ENCODE results near the gene SNAI1.
"Not testable (repeated sequence)": the region's sequence is repeated elsewhere in the genome, so short reads cannot be mapped to it uniquely, and the experiment has no call there.

The SNAI1 gene

GRCh38 chr20:49982346-49983122 is at the start of gene SNAI1:
TSS of gene SNAI1 (plus strand) at chr20:49982980. CDS start at chr20:49983060, 80 bp downstream.
- DNase-seq (ENCODE audit: low read depth in 1 of 2, low spot score in 1 of 2): peak; percentile 67 to 72

DNA sequence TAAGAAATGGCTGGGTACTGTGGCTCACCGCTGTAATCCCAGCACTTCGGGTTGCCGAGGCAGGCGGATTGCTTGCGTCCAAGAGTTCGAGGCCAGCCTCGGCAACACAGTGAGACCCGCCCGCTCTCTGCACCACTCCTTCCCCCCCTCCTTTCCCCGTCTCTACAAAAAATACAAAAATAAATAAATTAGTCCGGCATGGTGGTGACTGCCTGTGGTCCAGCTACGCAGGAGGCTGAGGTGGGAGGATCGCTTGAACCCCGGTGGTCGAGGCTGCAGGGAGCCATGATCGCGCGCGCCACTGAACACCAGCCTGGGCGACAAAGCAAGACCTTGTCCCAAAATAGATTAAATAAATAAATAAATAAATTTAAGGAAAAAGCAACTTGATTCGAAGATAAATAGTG is 47.0 kb upstream of the SNAI1 start:
- DNase-seq (ENCODE audit: low read depth in 1 of 2, low spot score in 1 of 2): no peak

GRCh38 chr20:49936153-49937026 is 46.4 kb upstream of the SNAI1 start, which contains the start of gene RNF114:
TSS of gene RNF114 (plus strand) at chr20:49936397. CDS start at chr20:49936413, 16 bp downstream.
- DNase-seq (ENCODE audit: low read depth in 1 of 2, low spot score in 1 of 2): peak; percentile 82 to 92

- DNase-seq (ENCODE audit: low read depth in 1 of 2, low spot score in 1 of 2): no peak
Observed at GRCh38 chr20:49937027-49937929, 45.5 kb upstream of the SNAI1 start.

DNA sequence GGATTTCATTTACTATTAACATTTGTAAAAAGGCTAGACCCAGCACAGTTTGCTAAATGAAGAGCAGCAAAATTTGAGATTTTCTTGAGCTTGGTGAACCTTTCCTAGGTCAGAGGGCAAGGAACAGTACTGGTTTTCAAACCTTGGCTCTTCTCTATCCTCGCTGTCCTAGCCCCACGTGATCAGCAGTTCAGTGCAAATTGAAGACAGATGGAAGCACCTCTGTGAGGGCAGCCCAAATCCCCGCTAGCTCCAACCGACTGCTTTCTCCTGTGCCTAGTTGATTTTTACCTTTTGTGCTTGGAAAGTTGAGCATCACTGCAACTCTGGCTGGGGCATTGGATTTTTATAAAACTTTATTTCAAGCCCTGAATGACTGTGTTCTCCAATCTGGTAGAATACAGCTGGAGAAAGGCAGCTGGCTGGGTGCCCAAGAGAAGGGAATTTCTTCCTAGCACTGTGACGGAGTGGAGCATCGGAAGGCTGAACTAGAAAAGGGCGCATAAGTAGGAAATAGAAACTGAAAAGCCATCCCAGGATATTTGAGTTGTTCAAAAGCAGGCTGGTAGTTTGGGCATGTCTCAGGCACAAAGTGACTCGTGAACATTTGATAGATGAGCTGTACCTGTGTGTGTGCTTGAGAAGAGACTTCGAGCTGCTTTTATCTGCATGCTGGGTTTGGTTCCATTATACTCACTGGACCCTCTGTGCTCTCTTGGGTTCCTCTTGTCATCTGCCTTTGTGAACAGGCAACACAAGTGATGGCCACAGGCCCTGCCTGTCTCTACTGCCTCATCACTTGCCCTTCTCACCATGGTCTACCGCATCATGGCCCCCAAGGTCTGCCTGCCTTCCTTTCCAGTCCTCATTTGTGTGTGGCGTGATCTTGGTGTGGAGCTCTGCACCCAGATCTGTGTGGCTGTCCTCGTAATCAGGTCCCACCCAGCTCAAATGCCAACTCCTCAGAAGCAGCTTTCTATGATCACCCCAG is 44.3 kb upstream of the SNAI1 start:
- DNase-seq (ENCODE audit: low read depth in 1 of 2, low spot score in 1 of 2): no peak

DNA sequence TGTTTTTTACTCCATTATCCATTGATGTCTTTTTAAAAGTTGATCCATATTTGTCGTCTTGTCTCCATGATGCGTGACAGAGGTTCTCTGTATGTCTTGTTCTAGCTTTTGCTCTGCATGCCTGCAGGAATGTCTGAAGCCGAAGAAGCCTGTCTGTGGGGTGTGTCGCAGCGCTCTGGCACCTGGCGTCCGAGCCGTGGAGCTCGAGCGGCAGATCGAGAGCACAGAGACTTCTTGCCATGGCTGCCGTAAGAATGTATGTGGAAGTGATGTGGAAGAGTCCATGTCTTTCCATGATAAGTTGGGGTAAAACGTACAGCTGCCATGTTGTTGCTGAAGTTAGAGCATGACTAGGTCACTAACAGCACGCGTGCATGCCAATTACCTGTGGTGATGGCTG is 41.3 kb upstream of the SNAI1 start:
- DNase-seq (ENCODE audit: low read depth in 1 of 2, low spot score in 1 of 2): no peak

GRCh38 chr20:49942303-49942702 is 40.5 kb upstream of the SNAI1 start:
- no peak for DNase-seq (ENCODE audit: low read depth in 1 of 2, low spot score in 1 of 2)

GRCh38 chr20:49942942-49943341 is 39.8 kb upstream of the SNAI1 start:
- no peak for DNase-seq (ENCODE audit: low read depth in 1 of 2, low spot score in 1 of 2)

GRCh38 chr20:49945306-49945700 is 37.5 kb upstream of the SNAI1 start:
- no peak for DNase-seq (ENCODE audit: low read depth in 1 of 2, low spot score in 1 of 2)

DNA sequence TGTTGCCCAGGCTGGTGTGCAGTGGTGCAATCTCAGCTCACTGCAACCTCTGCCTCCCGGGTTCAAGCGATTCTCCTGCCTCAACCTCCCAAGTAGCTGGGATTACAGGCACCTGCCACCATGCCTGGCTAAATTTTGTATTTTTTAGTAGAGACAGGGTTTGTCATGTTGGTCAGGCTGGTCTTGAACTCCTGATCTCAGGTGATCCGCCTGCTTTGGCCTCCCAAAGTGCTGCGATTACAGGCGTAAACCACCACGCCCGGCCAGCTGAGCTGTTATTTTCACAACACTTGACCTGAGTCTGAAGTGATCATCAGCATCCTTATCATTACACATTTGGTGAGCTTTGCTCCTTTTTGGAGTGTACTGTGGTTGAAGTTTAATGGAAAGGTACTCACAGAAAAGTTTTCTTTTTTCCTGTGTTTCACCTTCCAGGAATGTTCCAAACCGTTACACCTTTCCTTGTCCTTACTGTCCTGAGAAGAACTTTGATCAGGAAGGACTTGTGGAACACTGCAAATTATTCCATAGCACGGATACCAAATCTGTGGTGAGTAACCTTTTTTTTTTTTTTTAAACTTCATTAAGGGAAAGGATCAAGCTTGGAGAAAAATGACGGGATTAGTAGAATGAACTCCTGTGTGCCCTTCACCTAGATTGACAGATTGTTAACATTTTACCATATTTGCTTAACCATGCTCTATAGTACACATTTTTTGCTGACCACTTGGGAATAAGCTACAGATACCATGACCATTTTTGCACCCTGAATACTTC is 36.9 kb upstream of the SNAI1 start:
- no peak for DNase-seq (ENCODE audit: low read depth in 1 of 2, low spot score in 1 of 2)

GRCh38 chr20:49948178-49948577 is 34.6 kb upstream of the SNAI1 start:
- no peak for DNase-seq (ENCODE audit: low read depth in 1 of 2, low spot score in 1 of 2)

GRCh38 chr20:49948809-49949507 is 33.8 kb upstream of the SNAI1 start:
- no peak for DNase-seq (ENCODE audit: low read depth in 1 of 2, low spot score in 1 of 2)

DNA sequence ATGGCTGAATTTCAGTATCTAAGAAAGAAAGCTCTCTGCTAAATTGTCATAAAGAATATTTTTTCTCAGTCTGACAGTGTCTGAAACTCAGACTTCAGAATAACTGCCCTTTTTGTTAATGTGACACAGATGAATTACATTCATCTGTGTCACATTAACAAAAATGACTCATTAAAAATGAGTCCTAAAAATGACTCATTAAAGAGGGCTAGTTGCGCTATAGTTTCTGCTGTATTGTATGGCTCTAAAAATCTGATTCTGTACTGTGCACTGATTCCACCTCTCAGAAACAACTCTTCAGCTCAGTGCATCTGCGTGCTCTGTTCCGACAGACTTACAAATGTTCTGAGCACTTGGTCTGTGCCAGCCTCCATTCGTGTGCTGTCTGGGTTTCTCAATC is 31.6 kb upstream of the SNAI1 start:
- no peak for DNase-seq (ENCODE audit: low read depth in 1 of 2, low spot score in 1 of 2)

DNA sequence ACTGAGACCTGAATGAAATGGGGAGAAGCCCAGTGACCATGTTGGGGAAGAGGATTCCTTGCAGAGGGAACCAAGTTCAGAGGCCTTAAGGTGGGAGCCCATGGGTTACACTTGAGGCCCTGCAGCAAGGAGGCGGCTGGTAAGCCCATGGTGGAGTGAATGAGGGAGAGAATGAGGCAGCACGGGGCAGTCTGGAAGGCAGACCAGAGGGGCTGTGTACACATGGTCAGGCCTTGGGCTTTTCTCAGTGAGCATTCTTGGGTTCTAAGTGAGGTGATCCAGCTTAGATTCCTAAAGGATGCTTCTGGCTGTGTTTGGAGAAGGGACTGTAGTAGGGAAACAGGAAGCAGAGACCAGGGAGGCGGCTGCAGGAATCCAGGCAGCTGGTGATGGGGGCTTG is 27.6 kb upstream of the SNAI1 start:
- DNase-seq (ENCODE audit: low read depth in 1 of 2, low spot score in 1 of 2): no peak

DNA sequence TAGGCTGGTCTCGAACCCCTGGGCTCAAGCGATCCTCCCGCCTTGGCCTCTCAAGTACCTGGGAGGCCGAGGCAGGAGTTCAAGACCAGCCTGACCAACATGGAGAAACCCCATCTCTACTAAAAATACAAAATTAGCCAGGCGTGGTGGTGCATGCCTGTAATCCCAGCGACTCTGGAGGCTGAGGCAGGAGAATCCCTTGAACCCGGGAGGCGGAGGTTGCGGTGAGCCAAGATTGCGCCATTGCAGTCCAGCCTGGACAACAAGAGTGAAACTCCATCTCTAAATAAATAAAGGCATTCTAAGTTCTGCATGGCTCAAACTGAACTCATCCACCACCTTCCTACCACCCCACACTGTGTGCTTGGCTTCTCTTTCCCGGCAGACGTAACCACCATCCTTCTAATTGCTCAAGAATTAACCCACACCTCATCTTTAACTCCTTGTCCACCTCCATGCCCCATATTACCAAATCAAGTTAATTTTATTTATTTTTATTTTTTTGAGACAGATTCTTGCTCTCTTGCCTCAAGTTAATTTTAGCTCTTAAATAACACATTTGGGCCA is 26.9 kb upstream of the SNAI1 start:
- DNase-seq (ENCODE audit: low read depth in 1 of 2, low spot score in 1 of 2): not testable (repeated sequence)

DNA sequence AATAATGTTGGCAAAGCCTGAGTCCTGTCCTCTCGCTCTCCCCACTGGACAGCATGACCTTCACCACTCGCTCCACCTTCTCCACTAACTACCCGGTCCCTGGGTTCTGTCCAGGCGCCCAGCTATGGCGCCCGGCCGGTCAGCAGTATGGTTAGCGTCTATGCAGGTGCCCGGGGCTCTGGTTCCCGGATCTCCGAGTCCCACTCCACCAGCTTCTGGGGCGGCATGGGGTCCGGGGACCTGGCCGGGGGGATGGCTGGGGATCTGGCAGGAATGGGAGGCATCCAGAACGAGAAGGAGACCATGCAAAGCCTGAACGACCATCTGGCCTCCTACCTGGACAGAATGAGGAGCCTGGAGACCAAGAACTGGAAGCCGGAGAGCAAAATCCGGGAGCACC is 26.1 kb upstream of the SNAI1 start:
- DNase-seq (ENCODE audit: low read depth in 1 of 2, low spot score in 1 of 2): no peak

GRCh38 chr20:49957089-49957938 is 25.5 kb upstream of the SNAI1 start:
- DNase-seq (ENCODE audit: low read depth in 1 of 2, low spot score in 1 of 2): not testable (repeated sequence)
